ENCODE results near the gene FOXP1. TPM values are rescaled to one million over a fixed set of nuclear protein-coding genes. Genes with fewer than 3 reads are reported as not detected.

FOXP1 gene
- total and polyA plus RNA-seq, 2 of the 13 experiments (the other 11 are each of a cell fraction or from before 2014, with no cell fraction given) = 40.4 to 59.0 TPM

- intact Hi-C loops (cut with micrococcal nuclease; ENCODE audit: unreplicated experiment) = no loop called here
- WGBS (ENCODE audit: low lambda C conversion rate) = 99% methylated on average over 3 of the region's 3 CpGs
- Histone ChIP-seq H4K20me1 (ENCODE audit: insufficient read depth, low read length) (no peaks in the 10 kb centered on the region), H3K79me2 (ENCODE audit: insufficient read depth, low read length) (no peaks in the 10 kb centered on the region), H3K9ac (ENCODE audit: insufficient read depth, low read depth, low read length) (no peak overlapping the region), H3K27ac (ENCODE audit: extremely low read length, insufficient read depth, low read length) (peak overlapping the region; percentile 76), H3K4me2 (ENCODE audit: low read depth, low read length) (no peak overlapping the region), H3K9me3 (ENCODE audit: low read length) (no peaks in the 10 kb centered on the region), H3K4me1 (ENCODE audit: insufficient read depth, low read length) (peaks cover 42% of the 10 kb centered on the region), H2AFZ (ENCODE audit: low read length) (no peak overlapping the region), H3K4me3 (replicated peaks in 1 of 3; ENCODE audit: insufficient read depth in 1 of 3, low read depth in 2 of 3, low read length in 3 of 3) (no peak overlapping the region), H3K36me3 (replicated peaks in 1 of 2; ENCODE audit: control insufficient read depth in 1 of 2, insufficient read depth in 2 of 2, low read length in 2 of 2) (peaks cover 1 to 3% of the 10 kb centered on the region in 2 experiments; a peak in 1 of 5 replicates), H3K27me3 (ENCODE audit: control insufficient read depth in 1 of 2, insufficient read depth in 2 of 2, low read length in 2 of 2) (no peaks in the 10 kb centered on the region)
- TF ChIP-seq ZNF768 (CRISPR knock-in tag; IDR thresholded peaks at IDR 0.05) (peak; percentile 67; the same call in 1 of the 2 replicates), ZNF3 (CRISPR knock-in tag; IDR thresholded peaks at IDR 0.05) (0 out of 2 replicates have a peak, but pooled peaks have one; percentile 32), FOXJ3 (CRISPR knock-in tag; IDR thresholded peaks at IDR 0.05; ENCODE audit: borderline replicate concordance) (no peak), KDM1A (CRISPR knock-in tag; IDR thresholded peaks at IDR 0.05) (0 out of 2 replicates have a peak, but pooled peaks have one; percentile 48)
- FAIRE-seq (no peak), DNase-seq (ENCODE audit: low spot score) (no peak), ATAC-seq (no peak)
- in situ Hi-C loops (cut with HindIII; ENCODE audit: extremely low pct_ligation_motif_present, low pct_unique_long_range_greater_than_20kb) = no loop called here
- no TSS peak for BruUV-seq (replicated peaks)
- CTCF ChIA-PET (ENCODE audit: low intra/inter-chr PET ratio, low total read pairs) = no interaction called here
- POLR2A ChIA-PET = interaction anchor here (1.2 to 2.1 kb wide), 6 partner anchors 12 to 442 kb away, joined by 3 to 23 read pairs (median 10); no protein-coding TSS in a partner anchor
These were observed 443.1 kb downstream of the FOXP1 start for GRCh38 chr3:71140477-71140876.

- POLR2A ChIA-PET = interaction anchor here (0.7 kb wide), 1 partner anchor 78 kb away, joined by 3 read pairs; no protein-coding TSS in a partner anchor
- no peak for FAIRE-seq
- CTCF ChIA-PET (ENCODE audit: low intra/inter-chr PET ratio, low total read pairs) = no interaction called here
These were observed 444.0 kb downstream of the FOXP1 start for GRCh38 chr3:71139496-71139895.

More at GRCh38 chr3:71139496-71139895, 444.0 kb downstream of the FOXP1 start:
- no peak overlapping the region for H3K4me2 ChIP-seq (ENCODE audit: low read depth, low read length)
- peaks cover 52% of the 10 kb centered on the region for H3K4me1 ChIP-seq (ENCODE audit: insufficient read depth, low read length)
- H3K36me3 ChIP-seq (replicated peaks in 1 of 2; ENCODE audit: control insufficient read depth in 1 of 2, insufficient read depth in 2 of 2, low read length in 2 of 2) = peaks cover 1 to 3% of the 10 kb centered on the region in 2 experiments; a peak in 1 of 5 replicates
- WGBS (ENCODE audit: low lambda C conversion rate) = 95% methylated on average over 5 of the region's 5 CpGs
- H4K20me1 ChIP-seq (ENCODE audit: insufficient read depth, low read length) = no peaks in the 10 kb centered on the region
- in situ Hi-C loops (cut with HindIII; ENCODE audit: extremely low pct_ligation_motif_present, low pct_unique_long_range_greater_than_20kb) (no loop called here), intact Hi-C loops (cut with micrococcal nuclease; ENCODE audit: unreplicated experiment) (no loop called here)
- H3K79me2 ChIP-seq (ENCODE audit: insufficient read depth, low read length) = no peaks in the 10 kb centered on the region
- no peaks in the 10 kb centered on the region for H3K9me3 ChIP-seq (ENCODE audit: low read length)
- H3K4me3 ChIP-seq (replicated peaks in 1 of 3; ENCODE audit: insufficient read depth in 1 of 3, low read depth in 2 of 3, low read length in 3 of 3) = no peak overlapping the region
- no peak overlapping the region for H2AFZ ChIP-seq (ENCODE audit: low read length)
- H3K9ac ChIP-seq (ENCODE audit: insufficient read depth, low read depth, low read length) = no peak overlapping the region
- no peak for ATAC-seq
- TF ChIP-seq ZNF138 (CRISPR knock-in tag; IDR thresholded peaks at IDR 0.05; ENCODE audit: low read depth) (no peak), ZNF530 (CRISPR knock-in tag; IDR thresholded peaks at IDR 0.05; ENCODE audit: low read depth) (no peak), ARID2 (CRISPR knock-in tag; IDR thresholded peaks at IDR 0.05; ENCODE audit: borderline replicate concordance) (no peak), ZSCAN22 (CRISPR knock-in tag; IDR thresholded peaks at IDR 0.05) (no peak)
- H3K27me3 ChIP-seq (ENCODE audit: control insufficient read depth in 1 of 2, insufficient read depth in 2 of 2, low read length in 2 of 2) = no peaks in the 10 kb centered on the region
- no TSS peak for BruUV-seq (replicated peaks)
- no peak overlapping the region for H3K27ac ChIP-seq (ENCODE audit: extremely low read length, insufficient read depth, low read length)
- DNase-seq (ENCODE audit: low spot score) = no peak
